Measurements from ENCODE around the gene PSG5.
A peak's percentile ranks its signal among the peaks of the same experiment; 100 is the strongest.
"Not testable (repeated sequence)": the region's sequence is repeated elsewhere in the genome, so short reads cannot be mapped to it uniquely, and the experiment has no call there.

Gene PSG5

DNA sequence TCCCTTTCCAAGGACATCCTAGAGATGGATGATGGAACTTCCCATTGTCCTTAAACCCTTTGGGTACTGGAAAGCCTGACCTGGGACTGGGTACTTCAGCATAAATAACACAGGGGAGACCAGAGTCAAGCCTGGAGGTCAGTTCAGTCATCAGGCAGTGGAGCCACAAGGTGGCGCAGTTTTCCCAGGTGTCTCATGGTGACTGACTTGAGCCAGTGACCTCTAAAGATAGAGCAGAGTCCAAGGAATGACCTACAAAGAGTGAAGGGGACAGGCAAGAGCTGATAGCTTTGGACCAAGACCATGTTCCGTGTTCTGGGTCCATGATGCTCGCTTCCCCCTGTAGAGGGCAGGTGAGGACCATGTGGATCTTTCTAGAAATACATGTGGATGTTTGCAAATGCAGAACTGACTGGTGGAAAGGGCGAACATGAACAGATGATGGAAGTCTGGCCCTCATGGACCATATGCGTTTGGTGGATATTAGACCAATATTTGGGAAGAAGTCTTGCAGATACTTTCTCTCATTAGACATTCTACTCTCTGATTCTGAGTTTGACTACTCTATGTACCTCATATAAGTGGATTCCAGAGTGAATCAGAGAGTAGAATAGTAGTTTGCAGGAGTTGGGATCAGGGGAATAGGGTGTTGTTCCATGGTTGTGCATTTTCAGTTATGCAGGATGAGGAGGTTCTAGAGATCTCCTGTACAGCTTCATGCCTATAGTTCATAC is 12.5 kb upstream of the PSG5 start:
- H3F3A ChIP-seq (ENCODE audit: low read depth); H3K4me2 ChIP-seq (ENCODE audit: low read depth, low read length, poor library complexity, severe bottlenecking); H3K36me3 ChIP-seq (ENCODE audit: insufficient read depth, low read length); H3K9ac ChIP-seq (ENCODE audit: low read depth, low read length, poor library complexity, severe bottlenecking); H4K20me1 ChIP-seq (ENCODE audit: insufficient read depth, low read length, poor library complexity, severe bottlenecking); H3K27me3 ChIP-seq (ENCODE audit: insufficient read depth, low read length, poor library complexity, severe bottlenecking); H2AFZ ChIP-seq (ENCODE audit: low read length); H3K79me2 ChIP-seq (ENCODE audit: insufficient read depth, low read length); H3K9me2 ChIP-seq (replicated peaks; ENCODE audit: low read depth, low read length); H3K4me1 ChIP-seq (ENCODE audit: insufficient read depth, low read length, poor library complexity, severe bottlenecking); H3K4me3 ChIP-seq (ENCODE audit: low read length, poor library complexity, severe bottlenecking); H3K9me3 ChIP-seq (ENCODE audit: insufficient read depth, low read depth, low read length): not testable (repeated sequence)
- TF ChIP-seq, protein P1, sequence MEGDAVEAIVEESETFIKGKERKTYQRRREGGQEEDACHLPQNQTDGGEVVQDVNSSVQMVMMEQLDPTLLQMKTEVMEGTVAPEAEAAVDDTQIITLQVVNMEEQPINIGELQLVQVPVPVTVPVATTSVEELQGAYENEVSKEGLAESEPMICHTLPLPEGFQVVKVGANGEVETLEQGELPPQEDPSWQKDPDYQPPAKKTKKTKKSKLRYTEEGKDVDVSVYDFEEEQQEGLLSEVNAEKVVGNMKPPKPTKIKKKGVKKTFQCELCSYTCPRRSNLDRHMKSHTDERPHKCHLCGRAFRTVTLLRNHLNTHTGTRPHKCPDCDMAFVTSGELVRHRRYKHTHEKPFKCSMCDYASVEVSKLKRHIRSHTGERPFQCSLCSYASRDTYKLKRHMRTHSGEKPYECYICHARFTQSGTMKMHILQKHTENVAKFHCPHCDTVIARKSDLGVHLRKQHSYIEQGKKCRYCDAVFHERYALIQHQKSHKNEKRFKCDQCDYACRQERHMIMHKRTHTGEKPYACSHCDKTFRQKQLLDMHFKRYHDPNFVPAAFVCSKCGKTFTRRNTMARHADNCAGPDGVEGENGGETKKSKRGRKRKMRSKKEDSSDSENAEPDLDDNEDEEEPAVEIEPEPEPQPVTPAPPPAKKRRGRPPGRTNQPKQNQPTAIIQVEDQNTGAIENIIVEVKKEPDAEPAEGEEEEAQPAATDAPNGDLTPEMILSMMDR (conservative IDR thresholded peaks at IDR 0.05; ENCODE audit: low read length): 0 out of 2 replicates have a peak, but pooled peaks have one; percentile 16

DNA sequence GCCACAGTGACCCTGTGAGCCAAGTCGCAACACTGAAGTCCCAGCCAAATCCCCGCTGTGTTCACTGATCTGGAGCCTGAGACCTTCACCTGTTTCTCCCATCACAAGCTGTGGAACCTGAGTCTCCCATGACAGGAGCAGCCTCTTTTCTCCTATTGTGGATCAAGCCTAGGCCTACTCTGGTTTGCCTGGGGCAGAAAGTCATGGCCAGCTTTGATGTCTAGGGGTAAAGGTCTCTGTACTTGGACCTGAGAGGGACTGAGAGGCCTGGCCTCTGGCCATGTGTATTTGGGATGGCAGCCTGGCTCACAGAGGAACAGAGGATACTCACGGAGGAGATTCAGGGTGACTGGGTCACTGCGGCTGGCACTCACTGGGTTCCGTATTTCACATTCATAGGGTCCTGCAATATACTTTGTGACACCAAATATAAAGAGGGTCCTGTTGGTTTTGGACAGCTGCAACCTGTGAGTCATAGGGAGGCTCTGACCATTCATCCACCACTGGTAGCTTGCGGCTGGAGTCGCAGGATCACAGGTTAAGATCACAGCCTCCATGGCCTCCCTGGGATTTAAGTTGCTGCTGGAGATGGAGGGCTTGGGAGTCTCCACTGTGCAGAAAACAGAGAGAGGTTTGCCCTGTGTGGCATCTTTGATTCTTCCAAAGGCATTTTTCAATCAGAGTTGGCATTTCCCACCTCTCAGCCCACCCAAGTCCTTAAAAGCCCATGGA is 11.5 kb upstream of the PSG5 start:
- not testable (repeated sequence) for H3K79me2 ChIP-seq (ENCODE audit: insufficient read depth, low read length); H3K4me2 ChIP-seq (ENCODE audit: low read depth, low read length, poor library complexity, severe bottlenecking); H3K4me1 ChIP-seq (ENCODE audit: insufficient read depth, low read length, poor library complexity, severe bottlenecking); H4K20me1 ChIP-seq (ENCODE audit: insufficient read depth, low read length, poor library complexity, severe bottlenecking); H3K27me3 ChIP-seq (ENCODE audit: insufficient read depth, low read length, poor library complexity, severe bottlenecking); H3K9ac ChIP-seq (ENCODE audit: low read depth, low read length, poor library complexity, severe bottlenecking); H3F3A ChIP-seq (ENCODE audit: low read depth); H3K9me3 ChIP-seq (ENCODE audit: insufficient read depth, low read depth, low read length); H3K9me2 ChIP-seq (replicated peaks; ENCODE audit: low read depth, low read length); H2AFZ ChIP-seq (ENCODE audit: low read length); H3K4me3 ChIP-seq (ENCODE audit: low read length, poor library complexity, severe bottlenecking); H3K36me3 ChIP-seq (ENCODE audit: insufficient read depth, low read length)

DNA sequence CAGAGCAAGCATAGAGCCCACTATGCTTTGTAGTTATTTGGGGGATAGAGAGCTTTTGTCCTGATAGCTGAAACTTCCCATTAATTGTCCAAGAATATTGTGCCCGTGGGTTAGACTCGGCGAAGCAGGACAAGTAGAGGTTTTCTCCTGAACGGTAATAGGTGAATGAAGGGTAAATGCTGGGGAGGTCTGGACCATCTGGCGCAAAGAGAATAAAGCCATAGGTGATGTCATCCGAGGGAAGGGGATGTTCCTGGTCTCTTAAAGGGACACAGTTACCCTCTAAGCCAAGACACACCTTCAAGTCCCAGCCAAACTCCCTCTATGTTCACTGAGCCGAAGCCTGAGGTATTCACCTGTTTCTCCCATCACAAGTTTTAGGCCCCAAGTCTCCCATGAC is 8.1 kb upstream of the PSG5 start:
- not testable (repeated sequence) for H2AFZ ChIP-seq (ENCODE audit: low read length); H3K79me2 ChIP-seq (ENCODE audit: insufficient read depth, low read length); H3K27me3 ChIP-seq (ENCODE audit: insufficient read depth, low read length, poor library complexity, severe bottlenecking); H4K20me1 ChIP-seq (ENCODE audit: insufficient read depth, low read length, poor library complexity, severe bottlenecking); H3K4me2 ChIP-seq (ENCODE audit: low read depth, low read length, poor library complexity, severe bottlenecking); H3K4me3 ChIP-seq (ENCODE audit: low read length, poor library complexity, severe bottlenecking); H3K36me3 ChIP-seq (ENCODE audit: insufficient read depth, low read length); H3K9me3 ChIP-seq (ENCODE audit: insufficient read depth, low read depth, low read length); H3F3A ChIP-seq (ENCODE audit: low read depth); H3K9me2 ChIP-seq (replicated peaks; ENCODE audit: low read depth, low read length); H3K9ac ChIP-seq (ENCODE audit: low read depth, low read length, poor library complexity, severe bottlenecking); H3K4me1 ChIP-seq (ENCODE audit: insufficient read depth, low read length, poor library complexity, severe bottlenecking)

DNA sequence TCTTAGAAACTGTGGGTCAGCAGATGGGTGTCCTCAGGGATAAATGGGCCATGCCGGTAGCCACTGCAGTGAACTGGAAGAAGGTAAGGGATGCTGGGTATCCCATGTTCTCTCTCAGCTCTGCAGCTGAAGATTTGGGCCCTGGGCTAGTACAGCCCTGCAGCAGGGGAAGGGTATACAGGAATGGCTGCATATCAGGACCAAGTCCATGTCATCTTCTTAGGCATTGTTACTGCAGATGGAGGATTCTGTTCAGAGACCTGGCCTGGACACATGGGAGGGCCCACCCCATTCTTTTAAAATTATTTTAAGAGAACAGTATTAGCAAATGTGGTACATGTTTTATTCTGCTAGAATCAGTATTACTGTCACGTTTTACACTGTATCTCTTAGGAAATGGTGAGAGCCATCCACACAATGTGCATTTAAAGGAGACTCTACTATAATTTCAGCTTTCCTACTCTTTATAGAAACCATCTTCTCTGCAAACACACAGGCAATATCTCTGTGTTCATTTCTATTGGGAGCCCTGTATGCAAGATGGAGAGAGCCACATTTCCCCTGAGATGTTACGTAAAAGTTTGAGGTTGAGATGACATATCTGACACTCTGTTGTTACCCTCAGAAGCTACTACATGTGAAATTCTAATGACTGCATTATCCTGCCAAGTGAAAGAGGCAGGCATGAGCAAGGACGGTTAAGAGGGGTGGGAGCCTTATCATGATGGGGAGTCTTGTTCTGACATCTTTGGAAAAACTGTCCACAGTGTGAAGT is 6.2 kb upstream of the PSG5 start:
- H3K9me3 ChIP-seq (ENCODE audit: insufficient read depth, low read depth, low read length); H3K9me2 ChIP-seq (replicated peaks; ENCODE audit: low read depth, low read length); H4K20me1 ChIP-seq (ENCODE audit: insufficient read depth, low read length, poor library complexity, severe bottlenecking); H3K4me3 ChIP-seq (ENCODE audit: low read length, poor library complexity, severe bottlenecking); H2AFZ ChIP-seq (ENCODE audit: low read length); H3K4me1 ChIP-seq (ENCODE audit: insufficient read depth, low read length, poor library complexity, severe bottlenecking); H3K4me2 ChIP-seq (ENCODE audit: low read depth, low read length, poor library complexity, severe bottlenecking); H3K27me3 ChIP-seq (ENCODE audit: insufficient read depth, low read length, poor library complexity, severe bottlenecking); H3K9ac ChIP-seq (ENCODE audit: low read depth, low read length, poor library complexity, severe bottlenecking); H3F3A ChIP-seq (ENCODE audit: low read depth); H3K79me2 ChIP-seq (ENCODE audit: insufficient read depth, low read length); H3K36me3 ChIP-seq (ENCODE audit: insufficient read depth, low read length): not testable (repeated sequence)
